T-helper 1 cell treated with Interleukin-12 subunit alpha and Interleukin-12 subunit beta and Interleukin-4 antibody, amounts not matched to agents 30 ng/mL and 1 ng/mL, for 36 hours (primary cell): Measurements from ENCODE around the gene BYSL. TPM values are rescaled to one million over a fixed set of nuclear protein-coding genes. Genes with fewer than 3 reads are reported as not detected.

ENCODE experiments used
- intact Hi-C: fragments of 100-400 bp; cut with micrococcal nuclease; formaldehyde crosslinking; loops from one replicate; pipeline ENCODE4 v1.15.1; 2024
- total RNA-seq: library from RNA; stranded (reverse); gene quantifications from 2 replicates; pipeline ENCODE4 v1.2.3, GENCODE V29; 2022

The BYSL gene
- total RNA-seq, 1 donor from 2014 or later, result 39.2 TPM

- intact Hi-C loops, result loop anchor here (1.0 to 2.0 kb wide), 7 partner anchors 17 to 869 kb away; partner anchors contain the start of genes BYSL, MED20, NFYA and OARD1
Measured at GRCh38 chr6:41941280-41942066, 20.2 kb downstream of the BYSL start, which contains the start of gene CCND3. Gene CCND3 (minus strand): TSS chr6:41941808. CDS start chr6:41941649, 159 bp downstream.

GRCh38 chr6:41942067-41942851 is 21.0 kb downstream of the BYSL start:
- intact Hi-C loops, result loop anchor here (1.0 kb wide), 3 partner anchors 47 to 155 kb away; partner anchors contain the start of genes TOMM6 and USP49

- intact Hi-C loops, result loop anchor here (1.0 kb wide), 3 partner anchors 48 to 156 kb away; partner anchors contain the start of genes TOMM6 and USP49
Measured at GRCh38 chr6:41942882-41943281, 21.6 kb downstream of the BYSL start.

- intact Hi-C loops, result no loop called here
Measured at GRCh38 chr6:41943456-41943855, 22.2 kb downstream of the BYSL start.

GRCh38 chr6:41947581-41948220 is 26.4 kb downstream of the BYSL start:
- intact Hi-C loops, result no loop called here

GRCh38 chr6:41954668-41955067 is 33.4 kb downstream of the BYSL start:
- intact Hi-C loops, result no loop called here

- intact Hi-C loops, result no loop called here
Measured at GRCh38 chr6:41955412-41955811, 34.1 kb downstream of the BYSL start.

GRCh38 chr6:41957117-41957516 is 35.8 kb downstream of the BYSL start:
- intact Hi-C loops, result no loop called here

GRCh38 chr6:41958022-41958856 is 36.9 kb downstream of the BYSL start:
- intact Hi-C loops, result loop anchor here (1.0 to 2.0 kb wide), 3 partner anchors 17 to 81 kb away; partner anchors contain the start of genes BYSL, CCND3 and MED20

GRCh38 chr6:41960028-41960427 is 38.7 kb downstream of the BYSL start:
- intact Hi-C loops, result no loop called here

GRCh38 chr6:41963371-41963770 is 42.1 kb downstream of the BYSL start:
- intact Hi-C loops, result no loop called here

GRCh38 chr6:41964201-41964887 is 43.0 kb downstream of the BYSL start:
- intact Hi-C loops, result no loop called here

GRCh38 chr6:41965429-41966213 is 44.3 kb downstream of the BYSL start:
- intact Hi-C loops, result no loop called here

GRCh38 chr6:41966214-41966920 is 45.1 kb downstream of the BYSL start:
- intact Hi-C loops, result no loop called here

- intact Hi-C loops, result no loop called here
Measured at GRCh38 chr6:41966961-41967311, 45.6 kb downstream of the BYSL start.

- intact Hi-C loops, result no loop called here
Measured at GRCh38 chr6:41967312-41968287, 46.3 kb downstream of the BYSL start.

GRCh38 chr6:41970436-41970846 is 49.1 kb downstream of the BYSL start:
- intact Hi-C loops, result no loop called here
